ENCODE data around the gene SPTBN5.

Gene SPTBN5

GRCh38 chr15:41820791-41821423 lies 72.9 kb downstream of the SPTBN5 start:
- no peaks in the 10 kb centered on the region for H3K4me1 Mint-ChIP-seq (ENCODE audit: low read depth in 2 of 2)
- H3K36me3 Mint-ChIP-seq (ENCODE audit: insufficient read depth), result peaks cover 25% of the 10 kb centered on the region
- ATAC-seq (replicated peaks), result no peak
- no peak overlapping the region for H3K4me3 Mint-ChIP-seq
- H3K9me3 Mint-ChIP-seq, result no peaks in the 10 kb centered on the region
- no peak for DNase-seq
- no peaks in the 10 kb centered on the region for H3K27me3 Mint-ChIP-seq
- H3K27ac Mint-ChIP-seq, result peak overlapping the region in 1 of 2 donors; percentile 39

GRCh38 chr15:41819455-41820050 lies 74.3 kb downstream of the SPTBN5 start:
- peak overlapping the region; percentile 23 to 73 for H3K27ac Mint-ChIP-seq
- H3K36me3 Mint-ChIP-seq (ENCODE audit: insufficient read depth), result peaks cover 22% of the 10 kb centered on the region
- no peaks in the 10 kb centered on the region for H3K4me1 Mint-ChIP-seq (ENCODE audit: low read depth in 2 of 2)
- no peaks in the 10 kb centered on the region for H3K9me3 Mint-ChIP-seq
- H3K4me3 Mint-ChIP-seq, result no peak overlapping the region
- ATAC-seq (replicated peaks), result no peak
- H3K27me3 Mint-ChIP-seq, result no peaks in the 10 kb centered on the region
- DNase-seq, result no peak

- H3K9me3 Mint-ChIP-seq, result no peaks in the 10 kb centered on the region
- no peak for DNase-seq
- H3K4me1 Mint-ChIP-seq (ENCODE audit: low read depth in 2 of 2), result no peaks in the 10 kb centered on the region
- H3K27ac Mint-ChIP-seq, result no peak overlapping the region
- H3K4me3 Mint-ChIP-seq, result no peak overlapping the region
- H3K27me3 Mint-ChIP-seq, result no peaks in the 10 kb centered on the region
- ATAC-seq (replicated peaks), result no peak
- H3K36me3 Mint-ChIP-seq (ENCODE audit: insufficient read depth), result peaks cover 27% of the 10 kb centered on the region
These were observed 76.1 kb downstream of the SPTBN5 start for GRCh38 chr15:41817781-41818180.

- Mint-ChIP-seq H3K9me3 (no peaks in the 10 kb centered on the region), H3K36me3 (ENCODE audit: insufficient read depth) (peaks cover 22% of the 10 kb centered on the region), H3K4me3 (no peak overlapping the region), H3K4me1 (ENCODE audit: low read depth in 2 of 2) (no peaks in the 10 kb centered on the region), H3K27ac (no peak overlapping the region), H3K27me3 (no peaks in the 10 kb centered on the region)
- DNase-seq, result no peak
- ATAC-seq (replicated peaks), result no peak
These were observed 76.5 kb downstream of the SPTBN5 start for GRCh38 chr15:41817327-41817726.

GRCh38 chr15:41816788-41817187 lies 77.1 kb downstream of the SPTBN5 start:
- no peak overlapping the region for H3K4me3 Mint-ChIP-seq
- DNase-seq (no peak), ATAC-seq (replicated peaks) (no peak)
- H3K27ac Mint-ChIP-seq, result no peak overlapping the region
- no peaks in the 10 kb centered on the region for H3K9me3 Mint-ChIP-seq
- peaks cover 24% of the 10 kb centered on the region for H3K36me3 Mint-ChIP-seq (ENCODE audit: insufficient read depth)
- H3K27me3 Mint-ChIP-seq, result no peaks in the 10 kb centered on the region
- peaks cover 0 to 2% of the 10 kb centered on the region in 2 donors for H3K4me1 Mint-ChIP-seq (ENCODE audit: low read depth in 2 of 2)

GRCh38 chr15:41814534-41814933 lies 79.3 kb downstream of the SPTBN5 start:
- H3K27me3 Mint-ChIP-seq, result no peaks in the 10 kb centered on the region
- peaks cover 4 to 13% of the 10 kb centered on the region in 2 donors for H3K4me1 Mint-ChIP-seq (ENCODE audit: low read depth in 2 of 2)
- no peak overlapping the region for H3K27ac Mint-ChIP-seq
- DNase-seq, result no peak
- H3K4me3 Mint-ChIP-seq, result no peak overlapping the region
- no peak for ATAC-seq (replicated peaks)
- peaks cover 32% of the 10 kb centered on the region for H3K36me3 Mint-ChIP-seq (ENCODE audit: insufficient read depth)
- no peaks in the 10 kb centered on the region for H3K9me3 Mint-ChIP-seq

GRCh38 chr15:41813426-41813825 lies 80.4 kb downstream of the SPTBN5 start:
- ATAC-seq (replicated peaks) (no peak), DNase-seq (no peak)
- Mint-ChIP-seq H3K9me3 (no peaks in the 10 kb centered on the region), H3K36me3 (ENCODE audit: insufficient read depth) (peaks cover 31% of the 10 kb centered on the region), H3K4me3 (no peak overlapping the region), H3K27me3 (no peaks in the 10 kb centered on the region), H3K27ac (peak overlapping the region in 1 of 2 donors; percentile 55), H3K4me1 (ENCODE audit: low read depth in 2 of 2) (peaks cover 4 to 13% of the 10 kb centered on the region in 2 donors)

GRCh38 chr15:41812820-41813375 lies 81.0 kb downstream of the SPTBN5 start:
- ATAC-seq (replicated peaks), result no peak
- Mint-ChIP-seq H3K4me1 (ENCODE audit: low read depth in 2 of 2) (peaks cover 4 to 13% of the 10 kb centered on the region in 2 donors), H3K27ac (peak overlapping the region in 1 of 2 donors; percentile 55), H3K36me3 (ENCODE audit: insufficient read depth) (peaks cover 26% of the 10 kb centered on the region), H3K27me3 (no peaks in the 10 kb centered on the region), H3K9me3 (no peaks in the 10 kb centered on the region), H3K4me3 (no peak overlapping the region)
- no peak for DNase-seq

- Mint-ChIP-seq H3K9me3 (no peaks in the 10 kb centered on the region), H3K27me3 (no peaks in the 10 kb centered on the region), H3K36me3 (ENCODE audit: insufficient read depth) (peaks cover 22% of the 10 kb centered on the region), H3K4me3 (no peak overlapping the region), H3K27ac (peak overlapping the region; percentile 31 to 32), H3K4me1 (ENCODE audit: low read depth in 2 of 2) (peaks cover 4 to 13% of the 10 kb centered on the region in 2 donors)
- ATAC-seq (replicated peaks), result peak; percentile 98
- DNase-seq, result peak; percentile 70 to 73 (median 71)
These were observed 82.2 kb downstream of the SPTBN5 start for GRCh38 chr15:41811432-41812195.

- Mint-ChIP-seq H3K9me3 (no peaks in the 10 kb centered on the region), H3K4me3 (no peak overlapping the region), H3K27ac (peak overlapping the region; percentile 31 to 32), H3K27me3 (no peaks in the 10 kb centered on the region), H3K36me3 (ENCODE audit: insufficient read depth) (peaks cover 20% of the 10 kb centered on the region), H3K4me1 (ENCODE audit: low read depth in 2 of 2) (peaks cover 4 to 13% of the 10 kb centered on the region in 2 donors)
- DNase-seq, result no peak
- peak; percentile 10 for ATAC-seq (replicated peaks)
These were observed 83.0 kb downstream of the SPTBN5 start for GRCh38 chr15:41810651-41811431.

- peak overlapping the region in 1 of 2 donors; percentile 79 for H3K27ac Mint-ChIP-seq
- ATAC-seq (replicated peaks) (no peak), DNase-seq (no peak)
- no peak overlapping the region for H3K4me3 Mint-ChIP-seq
- H3K4me1 Mint-ChIP-seq (ENCODE audit: low read depth in 2 of 2), result peaks cover 4 to 13% of the 10 kb centered on the region in 2 donors
- peaks cover 17% of the 10 kb centered on the region for H3K36me3 Mint-ChIP-seq (ENCODE audit: insufficient read depth)
- H3K9me3 Mint-ChIP-seq, result no peaks in the 10 kb centered on the region
- H3K27me3 Mint-ChIP-seq, result no peaks in the 10 kb centered on the region
These were observed 84.2 kb downstream of the SPTBN5 start for GRCh38 chr15:41809526-41810220.

GRCh38 chr15:41809121-41809520 lies 84.7 kb downstream of the SPTBN5 start:
- DNase-seq (no peak), ATAC-seq (replicated peaks) (no peak)
- peaks cover 17% of the 10 kb centered on the region for H3K36me3 Mint-ChIP-seq (ENCODE audit: insufficient read depth)
- no peaks in the 10 kb centered on the region for H3K9me3 Mint-ChIP-seq
- no peak overlapping the region for H3K4me3 Mint-ChIP-seq
- H3K27ac Mint-ChIP-seq, result peak overlapping the region in 1 of 2 donors; percentile 79
- peaks cover 4 to 14% of the 10 kb centered on the region in 2 donors for H3K4me1 Mint-ChIP-seq (ENCODE audit: low read depth in 2 of 2)
- no peaks in the 10 kb centered on the region for H3K27me3 Mint-ChIP-seq

Measured in effector memory CD8-positive, alpha-beta T cell (primary cell).